Ascending aorta (tissue), 2 donors: Measurements from ENCODE around the gene IER3. TPM values are rescaled to one million over a fixed set of nuclear protein-coding genes. Genes with fewer than 3 reads are reported as not detected.

Source experiments
- DNase-seq, 2 donors: peaks; one replicate each; pipeline ENCODE4 v3.0.0-alpha.2; 2019; ENCODE audit warnings: low spot score in 2 of 2
- H3K27ac ChIP-seq, 2 donors: fragments of 200-600 bp; sonication (generic); one replicate each; pipeline ENCODE4 v1.5.1; 2016 to 2017; ENCODE audit warnings: mild to moderate bottlenecking in 1 of 2
- H3K27me3 ChIP-seq: fragments of 200-600 bp; sonication (generic); one replicate; pipeline ENCODE4 v1.5.1; 2017
- H3K36me3 ChIP-seq, 2 donors: fragments of 200-600 bp; sonication (generic); one replicate each; pipeline ENCODE4 v1.5.1; 2016
- H3K4me1 ChIP-seq, 2 donors: fragments of 200-600 bp; sonication (generic); one replicate each; pipeline ENCODE4 v1.5.1; 2016 to 2017; ENCODE audit warnings: mild to moderate bottlenecking in 1 of 2
- H3K4me3 ChIP-seq, 2 donors: fragments of 200-600 bp; sonication (generic); one replicate each; pipeline ENCODE4 v1.5.1; 2016 to 2017; ENCODE audit warnings: mild to moderate bottlenecking in 1 of 2
- H3K9me3 ChIP-seq, 2 donors: fragments of 200-600 bp; sonication (generic); one replicate each; pipeline ENCODE4 v1.5.1; 2016
- CTCF ChIP-seq, 3 experiments: fragments of 200-600 bp in 2 of 3; fragments of 450-650 bp in 1 of 3; sonication (generic) in 2 of 3; IDR thresholded peaks; one replicate each; pipeline ENCODE4 v1.5.1; 2016 to 2019; ENCODE audit warnings: antibody characterized with exemption in 3 of 3, mild to moderate bottlenecking in 1 of 3, moderate library complexity in 1 of 3
- intact Hi-C: fragments of 100-400 bp; cut with DNase I; formaldehyde crosslinking; loops from one replicate; pipeline ENCODE4 v1.15.1; 2023
- total RNA-seq: library from RNA; depleted of rRNA; stranded (reverse); fragments of >200 nt; gene quantifications from one replicate; pipeline ENCODE4 v1.1.0, GENCODE V29; 2016

The IER3 gene
- total RNA-seq, 1 donor from 2014 or later, result 51.9 TPM

GRCh38 chr6:30709101-30709868 is 35.1 kb downstream of the IER3 start:
- H3K36me3 ChIP-seq, result peaks cover 65 to 84% of the 10 kb centered on the region in 2 donors
- no peak overlapping the region for H3K4me3 ChIP-seq
- H3K27ac ChIP-seq, result no peak overlapping the region
- H3K27me3 ChIP-seq, result no peaks in the 10 kb centered on the region
- DNase-seq, result no peak
- TF ChIP-seq CTCF (IDR thresholded peaks at IDR 0.05), result no peak
- no peaks in the 10 kb centered on the region for H3K9me3 ChIP-seq
- intact Hi-C loops, result no loop called here
- H3K4me1 ChIP-seq, result no peaks in the 10 kb centered on the region

GRCh38 chr6:30707281-30707850 is 37.0 kb downstream of the IER3 start:
- H3K4me3 ChIP-seq, result no peak overlapping the region
- no peaks in the 10 kb centered on the region for H3K27me3 ChIP-seq
- H3K9me3 ChIP-seq, result no peaks in the 10 kb centered on the region
- H3K4me1 ChIP-seq, result no peaks in the 10 kb centered on the region
- no peak for DNase-seq
- H3K27ac ChIP-seq, result no peak overlapping the region
- H3K36me3 ChIP-seq, result peaks cover 53 to 84% of the 10 kb centered on the region in 2 donors
- intact Hi-C loops, result no loop called here
- no peak for TF ChIP-seq CTCF (IDR thresholded peaks at IDR 0.05)

GRCh38 chr6:30705620-30706019 is 38.7 kb downstream of the IER3 start:
- no peak for TF ChIP-seq CTCF (IDR thresholded peaks at IDR 0.05)
- Histone ChIP-seq H3K27ac (no peak overlapping the region), H3K4me1 (no peaks in the 10 kb centered on the region), H3K36me3 (peaks cover 37 to 79% of the 10 kb centered on the region in 2 donors), H3K27me3 (no peaks in the 10 kb centered on the region), H3K4me3 (no peak overlapping the region), H3K9me3 (no peaks in the 10 kb centered on the region)
- DNase-seq, result no peak
- intact Hi-C loops, result no loop called here

- Histone ChIP-seq H3K4me1 (no peaks in the 10 kb centered on the region), H3K27ac (no peak overlapping the region), H3K4me3 (no peak overlapping the region), H3K9me3 (no peaks in the 10 kb centered on the region), H3K27me3 (no peaks in the 10 kb centered on the region), H3K36me3 (peaks cover 29 to 76% of the 10 kb centered on the region in 2 donors)
- TF ChIP-seq CTCF (IDR thresholded peaks at IDR 0.05), result no peak
- intact Hi-C loops, result no loop called here
- no peak for DNase-seq
Measured at GRCh38 chr6:30703821-30704220, 40.5 kb downstream of the IER3 start.

GRCh38 chr6:30703011-30703410 is 41.3 kb downstream of the IER3 start:
- DNase-seq, result no peak
- Histone ChIP-seq H3K27ac (no peak overlapping the region), H3K9me3 (no peaks in the 10 kb centered on the region), H3K36me3 (peaks cover 27 to 74% of the 10 kb centered on the region in 2 donors), H3K4me1 (no peaks in the 10 kb centered on the region), H3K4me3 (no peak overlapping the region), H3K27me3 (no peaks in the 10 kb centered on the region)
- TF ChIP-seq CTCF (IDR thresholded peaks at IDR 0.05), result no peak
- intact Hi-C loops, result no loop called here
